ENCODE data around the gene MBD2.
"Not testable (repeated sequence)": the region's sequence is repeated elsewhere in the genome, so short reads cannot be mapped to it uniquely, and the experiment has no call there.

The MBD2 gene

GRCh38 chr18:54235871-54236270 is 11.4 kb upstream of the MBD2 start:
- no peak for DNase-seq

GRCh38 chr18:54233747-54234146 is 9.3 kb upstream of the MBD2 start:
- DNase-seq: no peak

- no peak for DNase-seq
Measured at GRCh38 chr18:54233228-54233625, 8.8 kb upstream of the MBD2 start.

DNA sequence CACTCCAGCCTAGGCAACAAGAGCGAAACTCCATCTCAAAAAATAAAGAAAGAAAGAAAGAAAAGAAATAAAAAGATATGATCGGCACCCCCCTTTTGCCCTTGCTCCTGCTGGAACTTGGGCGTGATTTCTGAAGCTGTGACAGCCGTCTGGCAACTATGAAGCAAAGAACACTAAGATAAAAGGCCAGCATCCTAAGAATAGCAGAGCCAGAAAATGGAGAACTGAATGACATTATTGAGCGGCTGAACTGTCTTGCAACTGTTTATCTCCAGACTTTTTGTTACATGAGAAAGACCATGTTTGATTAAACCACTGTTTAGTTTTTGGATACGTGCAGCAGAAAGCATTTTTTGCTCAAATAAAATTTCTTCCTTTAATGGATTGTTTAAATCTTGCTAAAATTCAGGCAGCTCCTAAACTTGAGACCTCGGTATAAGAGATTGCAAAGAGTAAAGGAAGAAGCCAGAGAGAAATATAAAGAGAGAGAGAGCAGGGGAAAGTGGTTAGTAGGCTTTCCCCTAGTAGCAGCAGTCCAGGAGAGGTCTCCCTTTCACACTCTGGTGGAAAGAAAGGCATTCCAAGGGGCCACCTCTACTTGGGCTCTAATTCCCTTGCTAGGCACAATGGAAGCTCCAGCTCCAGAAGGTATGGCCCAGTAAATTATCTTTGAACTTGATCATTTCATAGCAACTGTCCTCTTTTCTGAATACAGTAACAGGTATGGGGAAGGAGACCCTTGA is 8.2 kb upstream of the MBD2 start:
- no peak for DNase-seq

DNA sequence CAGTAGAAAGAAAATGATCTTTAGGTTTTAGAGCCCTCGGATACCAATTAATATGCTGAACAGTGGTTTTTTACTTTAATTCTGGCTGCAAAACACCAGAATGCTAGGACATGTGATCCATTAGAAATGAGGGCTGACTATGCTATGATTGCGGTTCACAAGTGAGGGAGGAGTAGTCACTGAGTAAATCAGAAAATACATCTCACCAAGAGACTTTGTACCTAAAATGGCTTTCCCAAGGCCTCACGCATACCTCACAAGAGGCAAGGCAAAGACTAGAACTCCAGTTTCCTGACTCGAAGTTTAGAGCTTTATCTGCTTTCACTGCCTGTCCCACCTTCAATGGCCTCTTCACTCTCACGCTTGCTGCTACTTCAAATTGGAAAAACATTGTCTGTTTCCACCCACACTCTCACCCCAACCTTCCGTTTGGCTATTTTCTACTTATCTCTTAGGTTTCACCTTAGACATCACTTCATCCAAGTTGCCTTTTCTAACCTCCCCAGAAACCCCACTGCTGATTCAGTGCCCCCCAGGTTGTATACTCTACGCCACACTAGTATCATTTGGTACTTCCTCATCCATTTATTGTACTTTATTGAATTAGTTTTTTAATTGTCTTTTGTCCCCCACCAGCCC is 5.1 kb upstream of the MBD2 start:
- DNase-seq: no peak

GRCh38 chr18:54228364-54228763 is 3.9 kb upstream of the MBD2 start:
- no peak for DNase-seq

- peak; percentile 83 for DNase-seq
Measured at GRCh38 chr18:54223568-54224241, 764 bp downstream of the MBD2 start.

DNA sequence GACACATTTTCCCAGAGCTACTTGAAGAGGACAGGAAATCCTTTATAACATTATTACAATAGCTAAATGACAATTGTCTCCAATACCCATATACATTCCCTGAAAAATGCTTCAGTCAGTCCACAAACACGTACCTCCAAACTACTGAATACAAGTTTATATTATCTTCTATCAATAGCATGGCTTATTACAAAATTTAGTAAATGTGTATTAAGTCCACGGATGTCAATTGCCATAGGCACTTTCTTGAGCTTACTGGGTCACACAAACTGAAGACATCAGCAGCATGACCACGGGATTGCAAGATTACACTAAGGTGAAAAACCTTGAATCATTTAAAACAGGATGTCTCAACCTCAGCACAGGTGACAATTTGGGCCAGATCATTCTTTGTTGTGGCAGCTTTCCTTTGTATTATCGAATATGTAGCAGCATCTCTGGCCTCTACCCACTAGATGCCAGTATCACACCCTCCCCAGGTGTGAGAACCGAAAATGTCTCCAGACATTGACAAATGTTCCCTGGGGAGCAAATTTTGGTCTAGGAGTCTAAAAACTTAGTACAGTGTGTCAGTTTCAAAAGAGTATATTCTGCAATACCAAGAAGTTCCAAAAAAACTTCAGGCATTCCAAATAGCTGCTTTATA is 1.4 kb downstream of the MBD2 start:
- peak; percentile 59 for DNase-seq

- DNase-seq: no peak
Measured at GRCh38 chr18:54220406-54220805, 4.1 kb downstream of the MBD2 start.

DNA sequence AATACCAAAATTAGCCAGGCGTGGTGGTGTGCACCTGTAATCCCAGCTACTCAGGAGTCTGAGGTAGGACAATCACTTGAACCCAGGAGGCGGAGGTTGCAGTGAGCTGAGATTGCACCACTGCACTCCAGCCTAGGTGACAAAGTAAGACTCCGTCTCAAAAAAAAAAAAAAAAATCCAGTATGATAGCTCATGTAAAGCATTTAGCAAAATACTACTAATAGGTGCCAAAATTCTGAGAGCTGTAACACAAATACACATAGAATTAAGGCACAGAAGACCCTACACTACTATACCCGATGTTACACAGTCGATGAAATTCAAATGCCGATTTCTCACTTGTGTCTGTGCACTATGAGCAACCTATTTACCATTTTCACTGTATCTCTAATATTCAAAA is 5.7 kb downstream of the MBD2 start:
- DNase-seq: not testable (repeated sequence)

GRCh38 chr18:54218299-54218698 is 6.2 kb downstream of the MBD2 start:
- DNase-seq: no peak

GRCh38 chr18:54217624-54218023 is 6.8 kb downstream of the MBD2 start:
- no peak for DNase-seq

- no peak for DNase-seq
Measured at GRCh38 chr18:54215069-54215468, 9.4 kb downstream of the MBD2 start.

GRCh38 chr18:54210463-54210862 is 14.0 kb downstream of the MBD2 start:
- no peak for DNase-seq

DNA sequence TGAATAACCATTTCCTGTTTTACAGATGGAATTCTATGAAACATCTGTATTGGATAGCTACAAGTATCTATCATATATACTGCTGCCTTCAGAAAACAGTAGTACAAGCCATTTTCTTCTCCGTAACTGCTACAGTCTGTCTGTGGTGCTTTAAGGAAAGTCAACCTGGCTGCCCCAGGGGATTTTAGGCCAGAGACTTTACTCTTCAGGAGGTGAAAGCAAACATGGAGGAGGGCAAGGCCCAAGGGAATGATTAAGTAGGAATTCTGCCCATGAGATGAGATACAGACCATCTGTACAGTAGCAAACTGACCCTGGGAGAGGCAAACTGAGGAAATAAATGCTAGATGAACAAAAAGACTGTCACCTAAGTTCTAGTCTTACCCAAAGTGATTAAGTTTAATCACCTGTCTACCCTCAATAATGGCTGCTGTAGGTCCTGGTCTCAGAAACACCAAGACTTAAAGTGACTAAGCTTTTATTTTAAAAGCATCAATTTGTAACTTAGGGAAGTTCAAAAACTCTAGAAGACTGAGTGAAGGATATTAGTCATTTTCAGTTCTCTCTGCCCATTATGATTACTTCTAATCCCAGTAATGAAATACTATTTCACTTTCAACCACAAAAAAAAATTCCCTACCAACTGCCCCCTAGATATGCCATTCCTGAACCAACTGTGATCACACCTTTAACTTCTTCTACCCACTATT is 14.8 kb downstream of the MBD2 start:
- peak; percentile 13 for DNase-seq

GRCh38 chr18:54206447-54206846 is 18.0 kb downstream of the MBD2 start:
- no peak for DNase-seq

- DNase-seq: no peak
Measured at GRCh38 chr18:54205959-54206358, 18.5 kb downstream of the MBD2 start.

GRCh38 chr18:54205448-54205847 is 19.0 kb downstream of the MBD2 start:
- DNase-seq: not testable (repeated sequence)

DNA sequence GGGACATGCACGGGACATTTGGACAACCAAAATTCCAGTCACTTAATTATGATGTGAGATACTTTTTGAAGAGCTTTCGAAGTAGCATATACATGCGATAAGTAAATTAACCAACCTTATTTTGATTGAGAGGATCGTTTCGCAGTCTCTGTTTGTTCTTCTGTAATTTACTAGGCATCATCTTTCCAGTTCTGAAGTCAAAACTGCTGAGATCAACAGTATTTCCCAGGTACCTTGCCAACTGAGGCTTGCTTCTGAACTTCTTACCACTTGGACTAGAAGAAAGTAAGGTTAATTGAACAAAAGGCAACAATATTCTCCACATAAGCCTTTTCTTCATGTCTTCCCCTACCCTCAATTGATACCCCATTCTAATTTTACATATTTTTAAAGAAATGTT is 19.6 kb downstream of the MBD2 start:
- no peak for DNase-seq

DNA sequence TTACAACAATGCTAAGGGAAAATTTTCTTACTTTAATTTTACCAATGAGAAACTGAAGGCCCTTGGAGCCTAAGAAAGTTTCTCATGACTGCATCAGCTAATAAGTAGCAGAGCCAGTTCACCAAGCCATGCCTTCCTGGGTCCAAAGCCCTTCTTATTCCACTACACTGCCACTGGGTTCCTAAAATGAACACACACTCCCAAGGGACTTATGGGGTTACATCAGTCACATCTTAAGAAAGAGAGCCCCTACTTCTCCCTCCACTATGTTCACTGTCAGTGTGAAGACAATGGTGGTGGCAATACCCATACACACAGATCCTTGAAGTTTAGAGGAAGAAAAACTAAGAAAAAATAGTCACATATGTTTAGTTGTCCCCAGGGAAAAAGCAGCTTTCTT is 20.6 kb downstream of the MBD2 start:
- no peak for DNase-seq

DNA sequence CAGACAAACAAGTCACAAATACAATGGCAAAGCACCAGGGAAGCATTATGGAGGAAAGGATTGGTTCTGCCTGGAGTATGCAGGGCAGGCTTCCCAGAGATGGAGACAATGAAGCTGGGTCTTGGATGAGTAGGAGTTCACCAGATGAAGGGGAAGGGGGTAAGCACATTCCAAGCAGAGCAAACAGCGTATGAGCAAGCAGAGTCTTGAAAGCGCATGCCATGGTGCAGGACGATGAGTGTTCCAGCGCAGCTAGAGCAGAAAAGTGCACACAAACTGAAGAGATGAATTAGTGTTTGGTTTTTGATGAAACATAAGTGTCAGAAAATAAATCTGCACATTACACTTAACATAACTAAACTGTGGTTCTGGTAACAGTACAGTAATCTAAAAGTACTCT is 21.6 kb downstream of the MBD2 start:
- DNase-seq: no peak

- DNase-seq: no peak
Measured at GRCh38 chr18:54197747-54198411, 26.6 kb downstream of the MBD2 start.

Measured in kidney glomerular epithelial cell (primary cell).